Measurements from ENCODE around the gene SLC27A1.

DNA sequence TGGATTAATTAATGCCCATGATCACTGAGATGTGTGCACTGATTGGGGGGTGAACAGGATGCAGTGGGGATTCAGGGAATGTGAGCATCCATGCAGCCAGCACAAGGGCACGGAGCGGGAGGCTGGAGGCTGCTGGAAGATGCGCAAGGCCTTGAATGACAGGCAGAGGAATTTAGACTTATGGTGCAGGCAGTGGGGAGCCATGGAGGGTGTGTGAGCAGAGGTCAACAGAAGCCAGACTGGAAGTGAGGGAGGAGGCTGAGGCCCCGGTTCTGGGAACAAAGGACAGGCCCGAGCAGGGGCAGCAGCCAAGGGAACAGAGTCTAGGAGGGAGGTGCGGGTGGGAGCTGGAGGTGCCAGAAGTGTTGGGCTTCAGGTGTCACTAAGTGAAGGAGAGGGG is 77.8 kb downstream of the SLC27A1 start:
- TF ChIP-seq, protein P1, sequence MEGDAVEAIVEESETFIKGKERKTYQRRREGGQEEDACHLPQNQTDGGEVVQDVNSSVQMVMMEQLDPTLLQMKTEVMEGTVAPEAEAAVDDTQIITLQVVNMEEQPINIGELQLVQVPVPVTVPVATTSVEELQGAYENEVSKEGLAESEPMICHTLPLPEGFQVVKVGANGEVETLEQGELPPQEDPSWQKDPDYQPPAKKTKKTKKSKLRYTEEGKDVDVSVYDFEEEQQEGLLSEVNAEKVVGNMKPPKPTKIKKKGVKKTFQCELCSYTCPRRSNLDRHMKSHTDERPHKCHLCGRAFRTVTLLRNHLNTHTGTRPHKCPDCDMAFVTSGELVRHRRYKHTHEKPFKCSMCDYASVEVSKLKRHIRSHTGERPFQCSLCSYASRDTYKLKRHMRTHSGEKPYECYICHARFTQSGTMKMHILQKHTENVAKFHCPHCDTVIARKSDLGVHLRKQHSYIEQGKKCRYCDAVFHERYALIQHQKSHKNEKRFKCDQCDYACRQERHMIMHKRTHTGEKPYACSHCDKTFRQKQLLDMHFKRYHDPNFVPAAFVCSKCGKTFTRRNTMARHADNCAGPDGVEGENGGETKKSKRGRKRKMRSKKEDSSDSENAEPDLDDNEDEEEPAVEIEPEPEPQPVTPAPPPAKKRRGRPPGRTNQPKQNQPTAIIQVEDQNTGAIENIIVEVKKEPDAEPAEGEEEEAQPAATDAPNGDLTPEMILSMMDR (IDR thresholded peaks at IDR 0.05) = no peak
- TF ChIP-seq EP300 (IDR thresholded peaks at IDR 0.05; ENCODE audit: borderline replicate concordance in 1 of 2, low read depth in 1 of 2, low read length in 1 of 2) (no peak), TAF1 (IDR thresholded peaks at IDR 0.05; ENCODE audit: borderline replicate concordance, low read depth, low read length) (no peak)
- TF ChIP-seq, protein P2, sequence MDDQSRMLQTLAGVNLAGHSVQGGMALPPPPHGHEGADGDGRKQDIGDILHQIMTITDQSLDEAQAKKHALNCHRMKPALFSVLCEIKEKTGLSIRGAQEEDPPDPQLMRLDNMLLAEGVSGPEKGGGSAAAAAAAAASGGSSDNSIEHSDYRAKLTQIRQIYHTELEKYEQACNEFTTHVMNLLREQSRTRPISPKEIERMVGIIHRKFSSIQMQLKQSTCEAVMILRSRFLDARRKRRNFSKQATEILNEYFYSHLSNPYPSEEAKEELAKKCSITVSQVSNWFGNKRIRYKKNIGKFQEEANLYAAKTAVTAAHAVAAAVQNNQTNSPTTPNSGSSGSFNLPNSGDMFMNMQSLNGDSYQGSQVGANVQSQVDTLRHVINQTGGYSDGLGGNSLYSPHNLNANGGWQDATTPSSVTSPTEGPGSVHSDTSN (IDR thresholded peaks at IDR 0.05) = no peak
- TF ChIP-seq, protein P3, sequence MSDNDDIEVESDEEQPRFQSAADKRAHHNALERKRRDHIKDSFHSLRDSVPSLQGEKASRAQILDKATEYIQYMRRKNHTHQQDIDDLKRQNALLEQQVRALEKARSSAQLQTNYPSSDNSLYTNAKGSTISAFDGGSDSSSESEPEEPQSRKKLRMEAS (IDR thresholded peaks at IDR 0.05; ENCODE audit: low read depth) = no peak
